ENCODE results near the gene CHFR.
"Not testable (repeated sequence)": the region's sequence is repeated elsewhere in the genome, so short reads cannot be mapped to it uniquely, and the experiment has no call there.

The CHFR gene

GRCh38 chr12:132837693-132838409 lies 49.6 kb downstream of the CHFR start:
- H3K27ac ChIP-seq = no peak overlapping the region
- TF ChIP-seq CTCF (conservative IDR thresholded peaks at IDR 0.05) = no peak

GRCh38 chr12:132836795-132837331 lies 50.5 kb downstream of the CHFR start:
- TF ChIP-seq ZFX (IDR thresholded peaks at IDR 0.05) (no peak), CTCF (conservative IDR thresholded peaks at IDR 0.05) (no peak)
- no peak overlapping the region for H3K27ac ChIP-seq

- H3K27ac ChIP-seq = not testable (repeated sequence)
Measured at GRCh38 chr12:132836230-132836629, 51.2 kb downstream of the CHFR start.

GRCh38 chr12:132835076-132836025 lies 52.1 kb downstream of the CHFR start:
- TF ChIP-seq CTCF (conservative IDR thresholded peaks at IDR 0.05) = no peak
- no peak for TF ChIP-seq ZFX (IDR thresholded peaks at IDR 0.05)

GRCh38 chr12:132834181-132834711 lies 53.2 kb downstream of the CHFR start:
- TF ChIP-seq ZFX (IDR thresholded peaks at IDR 0.05) = no peak
- no peak for TF ChIP-seq CTCF (conservative IDR thresholded peaks at IDR 0.05)
- no peak overlapping the region for H3K27ac ChIP-seq

More at GRCh38 chr12:132835076-132836025, 52.1 kb downstream of the CHFR start:
- no peak overlapping the region for H3K27ac ChIP-seq

GRCh38 chr12:132833341-132833740 lies 54.1 kb downstream of the CHFR start:
- no peak overlapping the region for H3K27ac ChIP-seq
- TF ChIP-seq ZFX (IDR thresholded peaks at IDR 0.05) (no peak), CTCF (conservative IDR thresholded peaks at IDR 0.05) (no peak)

- no peak for TF ChIP-seq ZFX (IDR thresholded peaks at IDR 0.05)
- no peak for TF ChIP-seq CTCF (conservative IDR thresholded peaks at IDR 0.05)
- H3K27ac ChIP-seq = no peak overlapping the region
Measured at GRCh38 chr12:132831771-132832170, 55.6 kb downstream of the CHFR start.

Data from C4-2B (cell line).